T-cell (primary cell): ENCODE data around the gene DSCAML1. TPM values are rescaled to one million over a fixed set of nuclear protein-coding genes. Genes with fewer than 3 reads are reported as not detected.
"Not testable (repeated sequence)": the region's sequence is repeated elsewhere in the genome, so short reads cannot be mapped to it uniquely, and the experiment has no call there.

ENCODE experiments used
- ATAC-seq, 4 experiments: fragments of 200-7000 bp in 3 of 4; fragments of 150-1000 bp in 1 of 4; cut with Tn5 transposase; replicated peaks in 1 of 4; 1 replicate in 3 of 4; 2 replicates in 1 of 4; pipeline ENCODE4 v1.10.0; 2021; ENCODE audit warnings: moderate library complexity in 3 of 4, mild to moderate bottlenecking in 2 of 4, moderate number of reproducible peaks in 1 of 4
- CTCF ChIA-PET, 2 donors: fragments of 300-600 bp; sonication (Branson Sonifier 250); formaldehyde crosslinking; loops; one replicate each; lab custom pipeline; 2022; ENCODE audit warnings: antibody characterized with exemption in 2 of 2; lab: Charles Lee
- POLR2A ChIA-PET, 2 donors: fragments of 300-600 bp; sonication (Branson Sonifier 250); formaldehyde crosslinking; loops; one replicate each; lab custom pipeline; 2022; ENCODE audit warnings: antibody characterized with exemption in 2 of 2; lab: Charles Lee
- DNase-seq, 35 experiments: peaks; one replicate each; pipeline versions ENCODE4 v3.0.0 to v3.0.0-alpha.2; 2013 to 2023
- H3K27ac ChIP-seq: one replicate; pipeline ENCODE4 v1.5.1; 2013; ENCODE audit warnings: low read length
- H3K27me3 ChIP-seq, 2 experiments: replicated peaks in 1 of 2; 1 replicate in 1 of 2; 2 replicates in 1 of 2; pipeline versions ENCODE4 v1.6.1 to v1.7.0; 2013; ENCODE audit warnings: low read length in 1 of 2, mixed read lengths in 1 of 2; ENCODE audit not compliant: control insufficient read depth in 2 of 2, insufficient read depth in 2 of 2; ENCODE audit errors: extremely low read depth in 1 of 2
- H3K36me3 ChIP-seq, 2 donors: 1 replicate in 1 of 2; 2 replicates in 1 of 2; pipeline versions ENCODE4 v1.6.1 to v1.7.0; 2013; ENCODE audit warnings: low read length in 1 of 2; ENCODE audit not compliant: control insufficient read depth in 2 of 2, insufficient read depth in 1 of 2; ENCODE audit errors: extremely low read depth in 1 of 2
- H3K4me1 ChIP-seq, 2 experiments: 1 replicate in 1 of 2; 2 replicates in 1 of 2; pipeline versions ENCODE4 v1.6.1 to v1.7.0; 2013; ENCODE audit warnings: low read length in 2 of 2, mixed read lengths in 1 of 2; ENCODE audit not compliant: insufficient read depth in 2 of 2, control insufficient read depth in 1 of 2; ENCODE audit errors: extremely low read depth in 1 of 2
- H3K4me3 ChIP-seq, 2 donors: 1 replicate in 1 of 2; 2 replicates in 1 of 2; pipeline versions ENCODE4 v1.5.1 to v1.7.0; 2013; ENCODE audit warnings: mild to moderate bottlenecking in 2 of 2, low read length in 1 of 2, moderate library complexity in 1 of 2; ENCODE audit not compliant: control insufficient read depth in 1 of 2; ENCODE audit errors: extremely low read depth in 1 of 2
- H3K9me3 ChIP-seq: 2 replicates; pipeline ENCODE4 v1.7.0; 2013
- H3K27ac Mint-ChIP-seq, 2 donors: one replicate each; pipeline ENCODE4 v1.8.0; 2020 to 2021; ENCODE audit warnings: mild to moderate bottlenecking in 2 of 2, mixed read lengths in 2 of 2
- H3K27me3 Mint-ChIP-seq, 2 donors: one replicate each; pipeline ENCODE4 v1.8.0; 2021 to 2022; ENCODE audit warnings: mixed read lengths in 2 of 2
- H3K36me3 Mint-ChIP-seq: one replicate; pipeline ENCODE4 v1.8.0; 2021; ENCODE audit warnings: mixed read lengths
- H3K4me1 Mint-ChIP-seq, 3 donors: one replicate each; pipeline ENCODE4 v1.8.0; 2020 to 2022; ENCODE audit warnings: mixed read lengths in 3 of 3, mild to moderate bottlenecking in 1 of 3
- H3K4me3 Mint-ChIP-seq, 3 donors: one replicate each; pipeline ENCODE4 v1.8.0; 2020 to 2022; ENCODE audit warnings: mild to moderate bottlenecking in 3 of 3, mixed read lengths in 3 of 3, moderate library complexity in 3 of 3
- H3K9me3 Mint-ChIP-seq, 3 donors: one replicate each; pipeline ENCODE4 v1.8.0; 2020 to 2022; ENCODE audit warnings: mixed read lengths in 3 of 3
- WGBS: methylation state at CpG from one replicate; pipeline ENCODE4 v1.1.5; 2013; ENCODE audit warnings: missing lambda C conversion rate; ENCODE audit not compliant: insufficient coverage; 5-methylcytosine and 5-hydroxymethylcytosine counted together
- total RNA-seq, 35 experiments: library from RNA in 6 of 35; stranded (reverse) in 6 of 35; fragments of 120-200 nt in 1 of 35; gene quantifications; one replicate each; pipeline versions ENCODE4 v1.2.1 to v1.2.4 and lab custom pipeline; 2013 to 2026

Gene DSCAML1
- total RNA-seq, 5 donors from 2014 or later (not counting 1 experiment from before 2014, with no cell fraction given) = 0.15 to 2.4 (median 0.96) TPM

GRCh38 chr11:117810056-117810451, 13.0 kb upstream of the DSCAML1 start:
- H3K27me3 Mint-ChIP-seq = not testable (repeated sequence)

GRCh38 chr11:117809236-117810055, 12.4 kb upstream of the DSCAML1 start:
- peaks cover 10 to 21% (median 12%) of the 10 kb centered on the region in 3 donors for H3K4me1 Mint-ChIP-seq
- Histone ChIP-seq H3K9me3 (no peaks in the 10 kb centered on the region), H3K4me3 (no peak overlapping the region), H3K27ac (no peak overlapping the region), H3K4me1 (peaks cover under 1 to 22% of the 10 kb centered on the region in 2 experiments), H3K27me3 (peaks cover 0 to 11% of the 10 kb centered on the region in 2 experiments), H3K36me3 (no peaks in the 10 kb centered on the region)
- ATAC-seq (peak; percentile 72 to 89 (median 82)), DNase-seq (peak in 14 of 35 experiments; percentile 20 to 53 (median 32))
- CTCF ChIA-PET = interaction anchor here (0.6 to 5.5 kb wide), 8 partner anchors 7 to 383 kb away, joined by 3 to 56 read pairs (median 4); partner anchors contain the start of gene FXYD2 (in 1 of the 2)
- H3K27ac Mint-ChIP-seq = no peak overlapping the region
- no peaks in the 10 kb centered on the region for H3K9me3 Mint-ChIP-seq
- POLR2A ChIA-PET = no interaction called here
- WGBS = 34% methylated on average over 18 of the region's 22 CpGs
- H3K27me3 Mint-ChIP-seq = no peaks in the 10 kb centered on the region
- H3K4me3 Mint-ChIP-seq = no peak overlapping the region
- H3K36me3 Mint-ChIP-seq = no peaks in the 10 kb centered on the region

More at GRCh38 chr11:117810056-117810451, 13.0 kb upstream of the DSCAML1 start:
- H3K9me3 Mint-ChIP-seq, H3K36me3 Mint-ChIP-seq, H3K36me3 ChIP-seq, H3K9me3 ChIP-seq, H3K27ac ChIP-seq, DNase-seq, H3K4me3 ChIP-seq, ATAC-seq, H3K27ac Mint-ChIP-seq, H3K4me3 Mint-ChIP-seq, POLR2A ChIA-PET: not testable (repeated sequence)
- 95% methylated on average over 11 of the region's 12 CpGs for WGBS
- Histone ChIP-seq H3K4me1 (peaks cover 6 to 28% of the 10 kb centered on the region in 2 experiments), H3K27me3 (peaks cover 0 to 11% of the 10 kb centered on the region in 2 experiments)
- peaks cover 16 to 27% (median 18%) of the 10 kb centered on the region in 3 donors for H3K4me1 Mint-ChIP-seq
- CTCF ChIA-PET = interaction anchor here in 1 of 2 donors (0.6 kb wide), 1 partner anchor 237 kb away, joined by 3 read pairs; no protein-coding TSS in a partner anchor

- no peaks in the 10 kb centered on the region for H3K27me3 Mint-ChIP-seq
- no peak for ATAC-seq
- H3K9me3 ChIP-seq = no peaks in the 10 kb centered on the region
- H3K4me1 Mint-ChIP-seq = peaks cover 4 to 15% (median 8%) of the 10 kb centered on the region in 3 donors
- POLR2A ChIA-PET = no interaction called here
- no peak overlapping the region for H3K4me3 Mint-ChIP-seq
- H3K27me3 ChIP-seq = peaks cover 0 to 11% of the 10 kb centered on the region in 2 experiments
- H3K36me3 Mint-ChIP-seq = no peaks in the 10 kb centered on the region
- CTCF ChIA-PET = interaction anchor here (1.0 to 5.5 kb wide), 11 partner anchors 8 to 383 kb away, joined by 3 to 56 read pairs (median 7); partner anchors contain the start of gene FXYD2 (in 1 of the 2)
- WGBS = 87% methylated on average over 10 of the region's 12 CpGs
- H3K4me3 ChIP-seq = no peak overlapping the region
- peak overlapping the region in 1 of 2 donors; percentile 28 for H3K27ac Mint-ChIP-seq
- no peaks in the 10 kb centered on the region for H3K9me3 Mint-ChIP-seq
- H3K27ac ChIP-seq = no peak overlapping the region
- peaks cover 0 to 15% of the 10 kb centered on the region in 2 experiments for H3K4me1 ChIP-seq
- H3K36me3 ChIP-seq = no peaks in the 10 kb centered on the region
- no peak for DNase-seq
Observed at GRCh38 chr11:117808784-117809183, 11.8 kb upstream of the DSCAML1 start.

GRCh38 chr11:117807482-117808327, 10.7 kb upstream of the DSCAML1 start:
- no peak overlapping the region for H3K4me3 Mint-ChIP-seq

GRCh38 chr11:117806846-117807245, 9.8 kb upstream of the DSCAML1 start:
- no peaks in the 10 kb centered on the region for H3K9me3 Mint-ChIP-seq
- no peak overlapping the region for H3K27ac Mint-ChIP-seq
- no peaks in the 10 kb centered on the region for H3K27me3 Mint-ChIP-seq
- WGBS = 80% methylated on average over 3 of the region's 5 CpGs
- H3K4me1 Mint-ChIP-seq = peaks cover 3 to 12% (median 8%) of the 10 kb centered on the region in 3 donors
- ATAC-seq = no peak
- no peak overlapping the region for H3K4me3 Mint-ChIP-seq
- Histone ChIP-seq H3K9me3 (no peaks in the 10 kb centered on the region), H3K27ac (no peak overlapping the region), H3K4me1 (peaks cover 0 to 15% of the 10 kb centered on the region in 2 experiments), H3K36me3 (no peaks in the 10 kb centered on the region), H3K27me3 (peaks cover 0 to 11% of the 10 kb centered on the region in 2 experiments), H3K4me3 (no peak overlapping the region)
- CTCF ChIA-PET = interaction anchor here (0.6 to 5.5 kb wide), 19 partner anchors 8 to 365 kb away, joined by 3 to 56 read pairs (median 6); no protein-coding TSS in a partner anchor
- POLR2A ChIA-PET = no interaction called here
- no peaks in the 10 kb centered on the region for H3K36me3 Mint-ChIP-seq
- no peak for DNase-seq

More at GRCh38 chr11:117807482-117808327, 10.7 kb upstream of the DSCAML1 start:
- CTCF ChIA-PET = interaction anchor here (0.5 to 5.5 kb wide), 29 partner anchors 9 to 681 kb away, joined by 3 to 56 read pairs (median 4); partner anchors contain the start of gene DSCAML1 (in 1 of the 2)
- Histone ChIP-seq H3K4me1 (peaks cover 0 to 15% of the 10 kb centered on the region in 2 experiments), H3K27ac (no peak overlapping the region), H3K27me3 (peaks cover 0 to 11% of the 10 kb centered on the region in 2 experiments), H3K9me3 (no peaks in the 10 kb centered on the region), H3K36me3 (no peaks in the 10 kb centered on the region), H3K4me3 (no peak overlapping the region)
- Mint-ChIP-seq H3K27ac (no peak overlapping the region), H3K4me1 (peaks cover 3 to 12% (median 8%) of the 10 kb centered on the region in 3 donors), H3K36me3 (no peaks in the 10 kb centered on the region), H3K27me3 (no peaks in the 10 kb centered on the region), H3K9me3 (no peaks in the 10 kb centered on the region)
- POLR2A ChIA-PET = no interaction called here
- peak; percentile 53 to 81 (median 70) for ATAC-seq
- 57% methylated on average over 11 of the region's 22 CpGs for WGBS
- peak in 33 of 35 experiments; percentile 33 to 87 (median 68) for DNase-seq
